D721Med (cell line): ENCODE data around the gene PPM1D.
"Not testable (repeated sequence)": the region's sequence is repeated elsewhere in the genome, so short reads cannot be mapped to it uniquely, and the experiment has no call there.

Experiments used
- DNase-seq: peaks from one replicate; pipeline ENCODE4 v3.0.0; 2011; ENCODE audit warnings: low spot score; ENCODE audit not compliant: insufficient read length
- FAIRE-seq: peaks from 2 replicates; lab custom pipeline; 2011; peaks lifted over from hg19 to GRCh38; lab: Jason Lieb, UNC
- TF ChIP-seq, protein P1 (sequence below): IDR thresholded peaks from 2 replicates; pipeline ENCODE4 v1.5.1; 2012; ENCODE audit warnings: mild to moderate bottlenecking, control low read depth; ENCODE audit not compliant: insufficient read depth; ENCODE audit errors: missing control alignments

The PPM1D gene

DNA sequence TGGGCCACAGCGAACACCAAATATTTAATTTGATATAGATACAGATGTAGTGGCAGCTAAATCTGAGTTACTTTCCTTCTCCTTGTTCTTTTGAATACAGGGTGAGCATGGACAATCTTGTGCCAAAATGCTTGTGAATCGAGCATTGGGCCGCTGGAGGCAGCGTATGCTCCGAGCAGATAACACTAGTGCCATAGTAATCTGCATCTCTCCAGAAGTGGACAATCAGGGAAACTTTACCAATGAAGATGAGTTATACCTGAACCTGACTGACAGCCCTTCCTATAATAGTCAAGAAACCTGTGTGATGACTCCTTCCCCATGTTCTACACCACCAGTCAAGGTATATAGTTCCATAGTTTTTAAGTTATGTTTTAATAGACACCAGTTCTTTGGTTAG is 56.5 kb downstream of the PPM1D start:
- TF ChIP-seq, protein P1, sequence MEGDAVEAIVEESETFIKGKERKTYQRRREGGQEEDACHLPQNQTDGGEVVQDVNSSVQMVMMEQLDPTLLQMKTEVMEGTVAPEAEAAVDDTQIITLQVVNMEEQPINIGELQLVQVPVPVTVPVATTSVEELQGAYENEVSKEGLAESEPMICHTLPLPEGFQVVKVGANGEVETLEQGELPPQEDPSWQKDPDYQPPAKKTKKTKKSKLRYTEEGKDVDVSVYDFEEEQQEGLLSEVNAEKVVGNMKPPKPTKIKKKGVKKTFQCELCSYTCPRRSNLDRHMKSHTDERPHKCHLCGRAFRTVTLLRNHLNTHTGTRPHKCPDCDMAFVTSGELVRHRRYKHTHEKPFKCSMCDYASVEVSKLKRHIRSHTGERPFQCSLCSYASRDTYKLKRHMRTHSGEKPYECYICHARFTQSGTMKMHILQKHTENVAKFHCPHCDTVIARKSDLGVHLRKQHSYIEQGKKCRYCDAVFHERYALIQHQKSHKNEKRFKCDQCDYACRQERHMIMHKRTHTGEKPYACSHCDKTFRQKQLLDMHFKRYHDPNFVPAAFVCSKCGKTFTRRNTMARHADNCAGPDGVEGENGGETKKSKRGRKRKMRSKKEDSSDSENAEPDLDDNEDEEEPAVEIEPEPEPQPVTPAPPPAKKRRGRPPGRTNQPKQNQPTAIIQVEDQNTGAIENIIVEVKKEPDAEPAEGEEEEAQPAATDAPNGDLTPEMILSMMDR, result no peak
- FAIRE-seq (no peak), DNase-seq (no peak)

DNA sequence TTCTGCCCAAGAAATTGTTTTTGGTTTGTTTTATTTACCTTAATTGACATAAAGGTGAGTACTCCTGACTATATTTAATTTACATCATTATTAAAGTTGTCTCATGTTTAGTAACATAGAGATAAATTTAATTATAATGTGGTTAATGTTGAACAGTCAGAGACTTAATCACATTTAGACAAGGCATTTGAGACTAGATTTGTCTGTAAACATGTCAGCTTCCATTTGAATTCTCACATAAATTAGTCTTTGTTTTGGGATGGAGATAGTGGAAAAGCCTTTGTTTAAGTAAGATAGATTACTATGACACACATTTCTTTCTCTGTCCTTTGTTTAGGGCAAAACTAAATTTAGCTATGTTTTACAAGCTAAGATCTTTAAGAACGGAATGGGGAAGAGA is 59.2 kb downstream of the PPM1D start:
- no peak for DNase-seq
- no peak for FAIRE-seq
- TF ChIP-seq, protein P1, result no peak

GRCh38 chr17:60661489-60661888 is 61.5 kb downstream of the PPM1D start:
- TF ChIP-seq, protein P1, result no peak
- FAIRE-seq, result no peak
- DNase-seq, result no peak

DNA sequence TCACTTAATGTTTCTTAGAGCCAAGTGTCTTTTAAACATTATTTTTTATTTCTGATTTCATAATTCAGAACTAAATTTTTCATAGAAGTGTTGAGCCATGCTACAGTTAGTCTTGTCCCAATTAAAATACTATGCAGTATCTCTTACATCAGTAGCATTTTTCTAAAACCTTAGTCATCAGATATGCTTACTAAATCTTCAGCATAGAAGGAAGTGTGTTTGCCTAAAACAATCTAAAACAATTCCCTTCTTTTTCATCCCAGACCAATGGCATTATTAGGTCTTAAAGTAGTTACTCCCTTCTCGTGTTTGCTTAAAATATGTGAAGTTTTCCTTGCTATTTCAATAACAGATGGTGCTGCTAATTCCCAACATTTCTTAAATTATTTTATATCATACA is 64.0 kb downstream of the PPM1D start:
- TF ChIP-seq, protein P1, result no peak
- DNase-seq (no peak), FAIRE-seq (no peak)

GRCh38 chr17:60665602-60666001 is 65.6 kb downstream of the PPM1D start:
- DNase-seq (no peak), FAIRE-seq (no peak)
- TF ChIP-seq, protein P1, result no peak

- DNase-seq, FAIRE-seq: not testable (repeated sequence)
These were observed 68.7 kb downstream of the PPM1D start for GRCh38 chr17:60668741-60669140.

GRCh38 chr17:60671482-60671881 is 71.5 kb downstream of the PPM1D start:
- TF ChIP-seq, protein P1, result no peak
- FAIRE-seq, result no peak
- no peak for DNase-seq

GRCh38 chr17:60674637-60675036 is 74.6 kb downstream of the PPM1D start:
- not testable (repeated sequence) for FAIRE-seq, DNase-seq
